WTC11 (cell line): Measurements from ENCODE around the gene SMYD3. TPM values are rescaled to one million over a fixed set of nuclear protein-coding genes. Genes with fewer than 3 reads are reported as not detected.
A peak's percentile ranks its signal among the peaks of the same experiment; 100 is the strongest.

Experiments used
- ATAC-seq: fragments of 200-7000 bp; cut with Tn5 transposase; 2 replicates; pipeline ENCODE4 v1.10.0; 2021; ENCODE audit warnings: mild to moderate bottlenecking, moderate library complexity
- CTCF ChIA-PET: fragments of 300-600 bp; sonication (Branson Sonifier 250); formaldehyde crosslinking; loops from one replicate; lab custom pipeline; 2021; ENCODE audit warnings: antibody characterized with exemption; lab: Charles Lee
- POLR2A ChIA-PET: fragments of 350-600 bp; sonication (Branson Sonifier 250); formaldehyde crosslinking; loops from one replicate; lab custom pipeline; 2021; ENCODE audit warnings: antibody characterized with exemption; lab: Charles Lee
- DNase-seq: peaks from one replicate; pipeline ENCODE4 v3.0.0; 2021; ENCODE audit warnings: low spot score
- H3K27ac Mint-ChIP-seq: 2 replicates; pipeline ENCODE4 v1.8.0; 2021; ENCODE audit warnings: mixed read lengths
- H3K27me3 Mint-ChIP-seq: 2 replicates; pipeline ENCODE4 v1.8.0; 2021; ENCODE audit warnings: low read depth, mild to moderate bottlenecking, moderate library complexity, mixed read lengths
- H3K36me3 Mint-ChIP-seq: 2 replicates; pipeline ENCODE4 v1.8.0; 2021; ENCODE audit warnings: mixed read lengths
- H3K4me1 Mint-ChIP-seq: 2 replicates; pipeline ENCODE4 v1.8.0; 2022; ENCODE audit warnings: mixed read lengths
- H3K4me3 Mint-ChIP-seq: 2 replicates; pipeline ENCODE4 v1.8.0; 2021; ENCODE audit warnings: mild to moderate bottlenecking, moderate library complexity, mixed read lengths
- H3K9me3 Mint-ChIP-seq: 2 replicates; pipeline ENCODE4 v1.8.0; 2021; ENCODE audit warnings: mixed read lengths
- EMX1 ChIP-seq: fragments of 250-450 bp; sonication (Bioruptor Pico); IDR thresholded peaks from 2 replicates; pipeline ENCODE4 v1.8.0; 2021; ENCODE audit warnings: mild to moderate bottlenecking
- ESRRA ChIP-seq: sonication (generic); formaldehyde crosslinking; IDR thresholded peaks from 2 replicates; pipeline ENCODE4 v1.8.1; 2022; ENCODE audit warnings: mild to moderate bottlenecking, missing genetic modification reagents, borderline replicate concordance
- ETV6 ChIP-seq: sonication (generic); formaldehyde crosslinking; IDR thresholded peaks from 2 replicates; pipeline ENCODE4 v1.8.1; 2022; ENCODE audit warnings: mild to moderate bottlenecking, missing genetic modification reagents
- NFE2L1 ChIP-seq: sonication (generic); formaldehyde crosslinking; IDR thresholded peaks from 2 replicates; pipeline ENCODE4 v1.8.1; 2023; ENCODE audit warnings: missing genetic modification reagents
- NFYB ChIP-seq: sonication (generic); formaldehyde crosslinking; conservative IDR thresholded peaks from 2 replicates; pipeline ENCODE4 v1.8.0; 2022; ENCODE audit warnings: low read depth, missing genetic modification reagents
- NR2C2 ChIP-seq: sonication (generic); formaldehyde crosslinking; IDR thresholded peaks from 2 replicates; pipeline ENCODE4 v1.8.0; 2022; ENCODE audit warnings: mild to moderate bottlenecking, missing genetic modification reagents
- RORB ChIP-seq: fragments of 250-450 bp; sonication (Bioruptor Pico); IDR thresholded peaks from 2 replicates; pipeline ENCODE4 v1.9.0; 2021; ENCODE audit warnings: mild to moderate bottlenecking
- TP53 ChIP-seq: sonication (generic); formaldehyde crosslinking; IDR thresholded peaks from 2 replicates; pipeline ENCODE4 v1.8.1; 2023; ENCODE audit warnings: mild to moderate bottlenecking, missing genetic modification reagents
- ZNF232 ChIP-seq: sonication (generic); formaldehyde crosslinking; IDR thresholded peaks from 2 replicates; pipeline ENCODE4 v1.8.0; 2022; ENCODE audit warnings: mild to moderate bottlenecking, missing genetic modification reagents
- ZNF263 ChIP-seq: sonication (generic); formaldehyde crosslinking; IDR thresholded peaks from 2 replicates; pipeline ENCODE4 v1.8.1; 2022; ENCODE audit warnings: low read depth, mild to moderate bottlenecking, moderate library complexity, missing genetic modification reagents
- ZNF423 ChIP-seq: fragments of 250-450 bp; sonication (Bioruptor Pico); IDR thresholded peaks from 2 replicates; pipeline ENCODE4 v2.1.2; 2022; ENCODE audit warnings: mild to moderate bottlenecking, moderate library complexity
- total RNA-seq: library from RNA; stranded (reverse); gene quantifications from 3 replicates; pipeline ENCODE4 v1.2.3, GENCODE V29; 2021
- TF ChIP-seq, protein P1 (sequence below): sonication (generic); formaldehyde crosslinking; IDR thresholded peaks from 2 replicates; pipeline ENCODE4 v1.8.1; 2022; ENCODE audit warnings: low read depth, missing genetic modification reagents, borderline replicate concordance
- TF ChIP-seq, protein P2 (sequence below): sonication (generic); formaldehyde crosslinking; IDR thresholded peaks from 2 replicates; pipeline ENCODE4 v1.8.0; 2022; ENCODE audit warnings: mild to moderate bottlenecking, missing genetic modification reagents
- TF ChIP-seq, protein P3 (sequence below): fragments of 250-450 bp; sonication (Bioruptor Pico); IDR thresholded peaks from 2 replicates; pipeline ENCODE4 v1.9.0; 2021; ENCODE audit warnings: mild to moderate bottlenecking
- TF ChIP-seq, protein P4 (sequence below): sonication (generic); formaldehyde crosslinking; IDR thresholded peaks from 2 replicates; pipeline ENCODE4 v1.8.1; 2023; ENCODE audit warnings: mild to moderate bottlenecking, missing genetic modification reagents
- TF ChIP-seq, protein P5 (sequence below): sonication (generic); formaldehyde crosslinking; IDR thresholded peaks from 2 replicates; pipeline ENCODE4 v1.8.0; 2022; ENCODE audit warnings: missing genetic modification reagents
- TF ChIP-seq, protein P6 (sequence below): sonication (generic); formaldehyde crosslinking; IDR thresholded peaks from 2 replicates; pipeline ENCODE4 v1.8.1; 2023; ENCODE audit warnings: mild to moderate bottlenecking, missing genetic modification reagents
- TF ChIP-seq, protein P7 (sequence below): sonication (generic); formaldehyde crosslinking; IDR thresholded peaks from 2 replicates; pipeline ENCODE4 v1.8.1; 2022; ENCODE audit warnings: mild to moderate bottlenecking, missing genetic modification reagents, moderate library complexity, borderline replicate concordance
- TF ChIP-seq, protein P8 (sequence below): sonication (generic); formaldehyde crosslinking; IDR thresholded peaks from 2 replicates; pipeline ENCODE4 v1.8.0; 2023; ENCODE audit warnings: missing genetic modification reagents

Gene SMYD3
- total RNA-seq, 1 experiment from 2014 or later: 21.4 TPM

DNA sequence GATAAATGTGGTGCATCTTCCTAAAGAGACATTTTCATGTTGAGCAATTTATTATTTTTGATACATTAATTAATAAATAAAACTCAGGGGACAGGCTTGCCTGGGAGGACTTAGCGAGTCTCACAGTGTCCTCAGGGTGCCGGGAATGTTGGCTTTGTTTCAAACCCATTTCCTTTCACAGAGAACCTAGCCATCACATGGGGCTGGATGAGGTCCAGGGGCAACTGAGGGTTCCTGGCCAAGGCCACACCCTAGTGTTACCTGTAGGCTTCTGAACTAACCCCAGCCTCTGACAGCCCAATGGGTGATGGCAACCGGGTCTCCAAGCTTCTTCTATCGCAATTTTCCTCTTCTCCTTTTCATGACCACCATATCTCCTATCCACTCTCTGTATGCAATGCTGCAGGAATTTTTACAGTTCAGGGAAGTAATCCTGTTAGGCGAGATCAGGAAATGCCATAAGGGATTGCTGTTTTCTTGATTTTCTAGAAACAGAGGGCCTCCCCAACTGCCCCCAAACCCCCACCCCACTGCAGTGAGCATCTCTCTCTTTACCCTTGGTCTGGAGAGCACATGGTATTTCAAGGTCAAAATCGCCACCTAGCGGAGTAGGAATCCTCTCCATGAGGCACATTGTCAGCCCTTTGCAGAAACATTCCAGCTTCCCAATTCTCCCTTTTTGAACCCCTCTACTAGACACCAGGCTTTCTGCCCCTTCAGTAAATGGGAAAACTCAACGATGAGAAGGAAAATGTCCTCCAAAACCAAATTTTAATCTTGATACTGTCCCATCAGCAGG is 22.1 kb upstream of the SMYD3 start:
- Mint-ChIP-seq H3K27ac (no peak overlapping the region), H3K4me1 (no peaks in the 10 kb centered on the region), H3K4me3 (no peak overlapping the region), H3K27me3 (peaks cover 7% of the 10 kb centered on the region; the same call in 1 of the 2 replicates), H3K36me3 (peaks cover 18% of the 10 kb centered on the region), H3K9me3 (peaks cover 31% of the 10 kb centered on the region)
- DNase-seq: no peak
- POLR2A ChIA-PET: no interaction called here
- CTCF ChIA-PET: interaction anchor here (0.6 to 1.0 kb wide), 3 partner anchors 22 to 37 kb away, joined by 3 read pairs; partner anchors contain the start of gene SMYD3
- peak; percentile 36; the same call in 1 of the 2 replicates for ATAC-seq
- TF ChIP-seq EMX1 (CRISPR knock-in tag) (no peak), TP53 (CRISPR knock-in tag) (no peak), NFE2L1 (CRISPR knock-in tag) (no peak), NFYB (CRISPR knock-in tag) (no peak), RORB (CRISPR knock-in tag) (no peak), ETV6 (CRISPR knock-in tag) (no peak), ZNF232 (CRISPR knock-in tag) (no peak), ZNF423 (no peak)
- TF ChIP-seq, protein P1, sequence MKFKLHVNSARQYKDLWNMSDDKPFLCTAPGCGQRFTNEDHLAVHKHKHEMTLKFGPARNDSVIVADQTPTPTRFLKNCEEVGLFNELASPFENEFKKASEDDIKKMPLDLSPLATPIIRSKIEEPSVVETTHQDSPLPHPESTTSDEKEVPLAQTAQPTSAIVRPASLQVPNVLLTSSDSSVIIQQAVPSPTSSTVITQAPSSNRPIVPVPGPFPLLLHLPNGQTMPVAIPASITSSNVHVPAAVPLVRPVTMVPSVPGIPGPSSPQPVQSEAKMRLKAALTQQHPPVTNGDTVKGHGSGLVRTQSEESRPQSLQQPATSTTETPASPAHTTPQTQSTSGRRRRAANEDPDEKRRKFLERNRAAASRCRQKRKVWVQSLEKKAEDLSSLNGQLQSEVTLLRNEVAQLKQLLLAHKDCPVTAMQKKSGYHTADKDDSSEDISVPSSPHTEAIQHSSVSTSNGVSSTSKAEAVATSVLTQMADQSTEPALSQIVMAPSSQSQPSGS (CRISPR knock-in tag): no peak
- TF ChIP-seq, protein P2, sequence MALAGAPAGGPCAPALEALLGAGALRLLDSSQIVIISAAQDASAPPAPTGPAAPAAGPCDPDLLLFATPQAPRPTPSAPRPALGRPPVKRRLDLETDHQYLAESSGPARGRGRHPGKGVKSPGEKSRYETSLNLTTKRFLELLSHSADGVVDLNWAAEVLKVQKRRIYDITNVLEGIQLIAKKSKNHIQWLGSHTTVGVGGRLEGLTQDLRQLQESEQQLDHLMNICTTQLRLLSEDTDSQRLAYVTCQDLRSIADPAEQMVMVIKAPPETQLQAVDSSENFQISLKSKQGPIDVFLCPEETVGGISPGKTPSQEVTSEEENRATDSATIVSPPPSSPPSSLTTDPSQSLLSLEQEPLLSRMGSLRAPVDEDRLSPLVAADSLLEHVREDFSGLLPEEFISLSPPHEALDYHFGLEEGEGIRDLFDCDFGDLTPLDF (CRISPR knock-in tag): no peak
- TF ChIP-seq, protein P3, sequence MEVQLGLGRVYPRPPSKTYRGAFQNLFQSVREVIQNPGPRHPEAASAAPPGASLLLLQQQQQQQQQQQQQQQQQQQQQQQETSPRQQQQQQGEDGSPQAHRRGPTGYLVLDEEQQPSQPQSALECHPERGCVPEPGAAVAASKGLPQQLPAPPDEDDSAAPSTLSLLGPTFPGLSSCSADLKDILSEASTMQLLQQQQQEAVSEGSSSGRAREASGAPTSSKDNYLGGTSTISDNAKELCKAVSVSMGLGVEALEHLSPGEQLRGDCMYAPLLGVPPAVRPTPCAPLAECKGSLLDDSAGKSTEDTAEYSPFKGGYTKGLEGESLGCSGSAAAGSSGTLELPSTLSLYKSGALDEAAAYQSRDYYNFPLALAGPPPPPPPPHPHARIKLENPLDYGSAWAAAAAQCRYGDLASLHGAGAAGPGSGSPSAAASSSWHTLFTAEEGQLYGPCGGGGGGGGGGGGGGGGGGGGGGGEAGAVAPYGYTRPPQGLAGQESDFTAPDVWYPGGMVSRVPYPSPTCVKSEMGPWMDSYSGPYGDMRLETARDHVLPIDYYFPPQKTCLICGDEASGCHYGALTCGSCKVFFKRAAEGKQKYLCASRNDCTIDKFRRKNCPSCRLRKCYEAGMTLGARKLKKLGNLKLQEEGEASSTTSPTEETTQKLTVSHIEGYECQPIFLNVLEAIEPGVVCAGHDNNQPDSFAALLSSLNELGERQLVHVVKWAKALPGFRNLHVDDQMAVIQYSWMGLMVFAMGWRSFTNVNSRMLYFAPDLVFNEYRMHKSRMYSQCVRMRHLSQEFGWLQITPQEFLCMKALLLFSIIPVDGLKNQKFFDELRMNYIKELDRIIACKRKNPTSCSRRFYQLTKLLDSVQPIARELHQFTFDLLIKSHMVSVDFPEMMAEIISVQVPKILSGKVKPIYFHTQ: no peak
- TF ChIP-seq, protein P4, sequence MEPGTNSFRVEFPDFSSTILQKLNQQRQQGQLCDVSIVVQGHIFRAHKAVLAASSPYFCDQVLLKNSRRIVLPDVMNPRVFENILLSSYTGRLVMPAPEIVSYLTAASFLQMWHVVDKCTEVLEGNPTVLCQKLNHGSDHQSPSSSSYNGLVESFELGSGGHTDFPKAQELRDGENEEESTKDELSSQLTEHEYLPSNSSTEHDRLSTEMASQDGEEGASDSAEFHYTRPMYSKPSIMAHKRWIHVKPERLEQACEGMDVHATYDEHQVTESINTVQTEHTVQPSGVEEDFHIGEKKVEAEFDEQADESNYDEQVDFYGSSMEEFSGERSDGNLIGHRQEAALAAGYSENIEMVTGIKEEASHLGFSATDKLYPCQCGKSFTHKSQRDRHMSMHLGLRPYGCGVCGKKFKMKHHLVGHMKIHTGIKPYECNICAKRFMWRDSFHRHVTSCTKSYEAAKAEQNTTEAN: no peak

DNA sequence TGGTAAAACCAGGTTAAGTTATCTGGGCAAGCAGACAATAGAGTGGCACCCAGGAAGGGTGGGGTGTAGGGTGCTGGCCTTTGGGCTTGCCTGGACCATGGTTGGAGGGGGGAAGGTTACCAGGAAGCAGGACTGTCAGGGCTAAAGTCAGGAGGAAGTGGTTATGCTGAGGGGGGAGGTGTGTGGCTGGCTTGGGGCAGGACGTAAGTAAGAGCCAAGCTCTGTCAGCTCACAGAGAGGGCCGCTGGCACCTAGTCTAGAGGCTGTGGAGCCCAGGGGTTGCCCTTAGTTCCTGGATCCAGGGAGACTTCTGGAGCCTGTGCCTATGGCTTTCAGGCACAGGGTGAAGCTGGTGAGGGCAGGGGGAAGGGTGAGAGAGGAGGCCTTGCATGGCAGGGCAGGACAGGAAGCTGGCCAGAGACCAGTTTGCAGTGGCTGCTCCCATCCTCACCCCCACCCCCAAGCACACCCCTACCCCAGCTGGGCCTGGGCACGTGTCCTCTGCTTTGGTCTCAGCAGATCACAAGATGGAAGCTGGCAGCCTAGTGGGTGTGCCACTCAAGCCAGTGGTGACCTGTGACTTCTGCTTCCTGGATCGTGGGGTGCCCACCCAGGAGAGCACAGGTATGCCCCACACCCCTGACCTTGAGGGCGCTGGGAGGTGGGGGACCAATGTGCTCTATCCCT is 20.5 kb upstream of the SMYD3 start:
- Mint-ChIP-seq H3K27me3 (peaks cover 7% of the 10 kb centered on the region; the same call in 1 of the 2 replicates), H3K9me3 (peaks cover 31% of the 10 kb centered on the region), H3K27ac (no peak overlapping the region), H3K36me3 (peaks cover 18% of the 10 kb centered on the region), H3K4me1 (no peaks in the 10 kb centered on the region)
- ATAC-seq: no peak
- CTCF ChIA-PET: no interaction called here
- POLR2A ChIA-PET: no interaction called here
- TF ChIP-seq, protein P5, sequence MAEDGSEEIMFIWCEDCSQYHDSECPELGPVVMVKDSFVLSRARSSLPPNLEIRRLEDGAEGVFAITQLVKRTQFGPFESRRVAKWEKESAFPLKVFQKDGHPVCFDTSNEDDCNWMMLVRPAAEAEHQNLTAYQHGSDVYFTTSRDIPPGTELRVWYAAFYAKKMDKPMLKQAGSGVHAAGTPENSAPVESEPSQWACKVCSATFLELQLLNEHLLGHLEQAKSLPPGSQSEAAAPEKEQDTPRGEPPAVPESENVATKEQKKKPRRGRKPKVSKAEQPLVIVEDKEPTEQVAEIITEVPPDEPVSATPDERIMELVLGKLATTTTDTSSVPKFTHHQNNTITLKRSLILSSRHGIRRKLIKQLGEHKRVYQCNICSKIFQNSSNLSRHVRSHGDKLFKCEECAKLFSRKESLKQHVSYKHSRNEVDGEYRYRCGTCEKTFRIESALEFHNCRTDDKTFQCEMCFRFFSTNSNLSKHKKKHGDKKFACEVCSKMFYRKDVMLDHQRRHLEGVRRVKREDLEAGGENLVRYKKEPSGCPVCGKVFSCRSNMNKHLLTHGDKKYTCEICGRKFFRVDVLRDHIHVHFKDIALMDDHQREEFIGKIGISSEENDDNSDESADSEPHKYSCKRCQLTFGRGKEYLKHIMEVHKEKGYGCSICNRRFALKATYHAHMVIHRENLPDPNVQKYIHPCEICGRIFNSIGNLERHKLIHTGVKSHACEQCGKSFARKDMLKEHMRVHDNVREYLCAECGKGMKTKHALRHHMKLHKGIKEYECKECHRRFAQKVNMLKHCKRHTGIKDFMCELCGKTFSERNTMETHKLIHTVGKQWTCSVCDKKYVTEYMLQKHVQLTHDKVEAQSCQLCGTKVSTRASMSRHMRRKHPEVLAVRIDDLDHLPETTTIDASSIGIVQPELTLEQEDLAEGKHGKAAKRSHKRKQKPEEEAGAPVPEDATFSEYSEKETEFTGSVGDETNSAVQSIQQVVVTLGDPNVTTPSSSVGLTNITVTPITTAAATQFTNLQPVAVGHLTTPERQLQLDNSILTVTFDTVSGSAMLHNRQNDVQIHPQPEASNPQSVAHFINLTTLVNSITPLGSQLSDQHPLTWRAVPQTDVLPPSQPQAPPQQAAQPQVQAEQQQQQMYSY: no peak
- TF ChIP-seq NR2C2 (CRISPR knock-in tag) (no peak), ESRRA (CRISPR knock-in tag) (no peak), ZNF263 (CRISPR knock-in tag) (no peak)
- TF ChIP-seq, protein P6, sequence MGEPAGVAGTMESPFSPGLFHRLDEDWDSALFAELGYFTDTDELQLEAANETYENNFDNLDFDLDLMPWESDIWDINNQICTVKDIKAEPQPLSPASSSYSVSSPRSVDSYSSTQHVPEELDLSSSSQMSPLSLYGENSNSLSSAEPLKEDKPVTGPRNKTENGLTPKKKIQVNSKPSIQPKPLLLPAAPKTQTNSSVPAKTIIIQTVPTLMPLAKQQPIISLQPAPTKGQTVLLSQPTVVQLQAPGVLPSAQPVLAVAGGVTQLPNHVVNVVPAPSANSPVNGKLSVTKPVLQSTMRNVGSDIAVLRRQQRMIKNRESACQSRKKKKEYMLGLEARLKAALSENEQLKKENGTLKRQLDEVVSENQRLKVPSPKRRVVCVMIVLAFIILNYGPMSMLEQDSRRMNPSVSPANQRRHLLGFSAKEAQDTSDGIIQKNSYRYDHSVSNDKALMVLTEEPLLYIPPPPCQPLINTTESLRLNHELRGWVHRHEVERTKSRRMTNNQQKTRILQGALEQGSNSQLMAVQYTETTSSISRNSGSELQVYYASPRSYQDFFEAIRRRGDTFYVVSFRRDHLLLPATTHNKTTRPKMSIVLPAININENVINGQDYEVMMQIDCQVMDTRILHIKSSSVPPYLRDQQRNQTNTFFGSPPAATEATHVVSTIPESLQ (CRISPR knock-in tag): no peak
- TF ChIP-seq, protein P7, sequence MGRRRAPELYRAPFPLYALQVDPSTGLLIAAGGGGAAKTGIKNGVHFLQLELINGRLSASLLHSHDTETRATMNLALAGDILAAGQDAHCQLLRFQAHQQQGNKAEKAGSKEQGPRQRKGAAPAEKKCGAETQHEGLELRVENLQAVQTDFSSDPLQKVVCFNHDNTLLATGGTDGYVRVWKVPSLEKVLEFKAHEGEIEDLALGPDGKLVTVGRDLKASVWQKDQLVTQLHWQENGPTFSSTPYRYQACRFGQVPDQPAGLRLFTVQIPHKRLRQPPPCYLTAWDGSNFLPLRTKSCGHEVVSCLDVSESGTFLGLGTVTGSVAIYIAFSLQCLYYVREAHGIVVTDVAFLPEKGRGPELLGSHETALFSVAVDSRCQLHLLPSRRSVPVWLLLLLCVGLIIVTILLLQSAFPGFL (CRISPR knock-in tag): no peak
- TF ChIP-seq, protein P8, sequence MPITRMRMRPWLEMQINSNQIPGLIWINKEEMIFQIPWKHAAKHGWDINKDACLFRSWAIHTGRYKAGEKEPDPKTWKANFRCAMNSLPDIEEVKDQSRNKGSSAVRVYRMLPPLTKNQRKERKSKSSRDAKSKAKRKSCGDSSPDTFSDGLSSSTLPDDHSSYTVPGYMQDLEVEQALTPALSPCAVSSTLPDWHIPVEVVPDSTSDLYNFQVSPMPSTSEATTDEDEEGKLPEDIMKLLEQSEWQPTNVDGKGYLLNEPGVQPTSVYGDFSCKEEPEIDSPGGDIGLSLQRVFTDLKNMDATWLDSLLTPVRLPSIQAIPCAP (CRISPR knock-in tag): no peak
- TF ChIP-seq, all 79 proteins: peak for 0
- H3K4me3 Mint-ChIP-seq: no peak overlapping the region
- DNase-seq: no peak
